ENCODE measurements around the gene CD55. TPM values are rescaled to one million over a fixed set of nuclear protein-coding genes. Genes with fewer than 3 reads are reported as not detected.
A peak's percentile ranks its signal among the peaks of the same experiment; 100 is the strongest.

Gene CD55
- total RNA-seq, 1 experiment from 2014 or later = 17.2 TPM

DNA sequence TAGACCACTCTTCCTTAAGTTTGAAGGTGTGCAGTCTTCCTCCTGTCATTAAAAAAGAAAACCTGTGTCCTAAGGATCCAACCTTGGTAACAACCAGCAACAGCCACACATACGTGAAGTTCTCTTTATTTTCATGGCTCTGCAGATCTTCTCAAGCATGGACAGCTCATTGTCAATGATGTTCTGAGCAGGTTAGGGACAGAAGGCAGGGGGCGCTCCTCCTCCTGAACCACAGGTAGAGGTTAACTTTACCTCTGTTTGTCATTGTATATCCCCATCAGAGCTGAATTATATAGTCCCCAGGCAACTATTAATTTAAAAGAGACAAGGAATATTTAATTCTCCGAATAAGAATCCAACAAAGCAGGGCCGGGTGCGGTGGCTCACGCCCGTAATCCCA is 80.1 kb downstream of the CD55 start:
- Mint-ChIP-seq H3K4me3 (no peak overlapping the region), H3K4me1 (no peaks in the 10 kb centered on the region), H3K9me3 (no peaks in the 10 kb centered on the region), H3K36me3 (no peaks in the 10 kb centered on the region), H3K27me3 (ENCODE audit: low read depth) (no peaks in the 10 kb centered on the region), H3K27ac (no peak overlapping the region)
- ATAC-seq (no peak), DNase-seq (ENCODE audit: low spot score) (peak; percentile 36)
- TF ChIP-seq, protein P1, sequence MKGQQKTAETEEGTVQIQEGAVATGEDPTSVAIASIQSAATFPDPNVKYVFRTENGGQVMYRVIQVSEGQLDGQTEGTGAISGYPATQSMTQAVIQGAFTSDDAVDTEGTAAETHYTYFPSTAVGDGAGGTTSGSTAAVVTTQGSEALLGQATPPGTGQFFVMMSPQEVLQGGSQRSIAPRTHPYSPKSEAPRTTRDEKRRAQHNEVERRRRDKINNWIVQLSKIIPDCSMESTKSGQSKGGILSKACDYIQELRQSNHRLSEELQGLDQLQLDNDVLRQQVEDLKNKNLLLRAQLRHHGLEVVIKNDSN (CRISPR knock-in tag; IDR thresholded peaks at IDR 0.05) = no peak
- TF ChIP-seq, protein P2, sequence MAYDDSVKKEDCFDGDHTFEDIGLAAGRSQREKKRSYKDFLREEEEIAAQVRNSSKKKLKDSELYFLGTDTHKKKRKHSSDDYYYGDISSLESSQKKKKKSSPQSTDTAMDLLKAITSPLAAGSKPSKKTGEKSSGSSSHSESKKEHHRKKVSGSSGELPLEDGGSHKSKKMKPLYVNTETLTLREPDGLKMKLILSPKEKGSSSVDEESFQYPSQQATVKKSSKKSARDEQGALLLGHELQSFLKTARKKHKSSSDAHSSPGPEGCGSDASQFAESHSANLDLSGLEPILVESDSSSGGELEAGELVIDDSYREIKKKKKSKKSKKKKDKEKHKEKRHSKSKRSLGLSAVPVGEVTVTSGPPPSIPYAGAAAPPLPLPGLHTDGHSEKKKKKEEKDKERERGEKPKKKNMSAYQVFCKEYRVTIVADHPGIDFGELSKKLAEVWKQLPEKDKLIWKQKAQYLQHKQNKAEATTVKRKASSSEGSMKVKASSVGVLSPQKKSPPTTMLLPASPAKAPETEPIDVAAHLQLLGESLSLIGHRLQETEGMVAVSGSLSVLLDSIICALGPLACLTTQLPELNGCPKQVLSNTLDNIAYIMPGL (CRISPR knock-in tag; IDR thresholded peaks at IDR 0.05) = no peak
- TF ChIP-seq TEAD4 (CRISPR knock-in tag; IDR thresholded peaks at IDR 0.05) (no peak), CREM (CRISPR knock-in tag; IDR thresholded peaks at IDR 0.05) (no peak), JUN (CRISPR knock-in tag; IDR thresholded peaks at IDR 0.05) (no peak)
- POLR2A ChIA-PET = no interaction called here
- CTCF ChIA-PET = interaction anchor here (0.6 to 3.5 kb wide), 32 partner anchors 11 to 348 kb away, joined by 3 to 11 read pairs (median 5); partner anchors contain the start of genes CD55, CR1, CR2 and PFKFB2

DNA sequence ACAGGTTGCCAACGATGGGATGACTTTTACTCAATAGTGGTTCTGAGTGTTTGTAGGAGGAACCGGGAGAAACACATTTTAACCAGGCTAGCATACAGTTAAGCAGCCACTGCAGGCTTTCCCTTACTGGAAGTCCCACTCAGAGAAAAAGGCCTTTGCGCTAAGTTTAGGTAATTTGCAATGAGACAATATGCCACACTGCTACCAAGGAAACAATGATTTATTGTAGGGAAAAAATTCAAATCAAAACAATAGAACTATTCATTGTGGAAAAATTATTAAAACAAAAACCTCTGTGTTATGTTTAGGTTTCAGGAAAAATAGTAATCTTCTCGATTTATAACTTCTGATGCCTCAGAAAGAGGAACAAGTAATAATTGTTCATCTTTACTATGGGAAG is 81.3 kb downstream of the CD55 start:
- H3K9me3 Mint-ChIP-seq = no peaks in the 10 kb centered on the region
- TF ChIP-seq ESRRA (CRISPR knock-in tag; IDR thresholded peaks at IDR 0.05; ENCODE audit: borderline replicate concordance) (no peak), GRHL2 (CRISPR knock-in tag; IDR thresholded peaks at IDR 0.05; ENCODE audit: insufficient replicate concordance, severe bottlenecking) (no peak), FOXK1 (CRISPR knock-in tag; IDR thresholded peaks at IDR 0.05) (no peak), MYBL2 (CRISPR knock-in tag; IDR thresholded peaks at IDR 0.05) (no peak), GABPB1 (CRISPR knock-in tag; IDR thresholded peaks at IDR 0.05) (no peak), NFATC4 (CRISPR knock-in tag; IDR thresholded peaks at IDR 0.05) (no peak)
- TF ChIP-seq, protein P1 (CRISPR knock-in tag; IDR thresholded peaks at IDR 0.05) = no peak
- TF ChIP-seq, protein P3, sequence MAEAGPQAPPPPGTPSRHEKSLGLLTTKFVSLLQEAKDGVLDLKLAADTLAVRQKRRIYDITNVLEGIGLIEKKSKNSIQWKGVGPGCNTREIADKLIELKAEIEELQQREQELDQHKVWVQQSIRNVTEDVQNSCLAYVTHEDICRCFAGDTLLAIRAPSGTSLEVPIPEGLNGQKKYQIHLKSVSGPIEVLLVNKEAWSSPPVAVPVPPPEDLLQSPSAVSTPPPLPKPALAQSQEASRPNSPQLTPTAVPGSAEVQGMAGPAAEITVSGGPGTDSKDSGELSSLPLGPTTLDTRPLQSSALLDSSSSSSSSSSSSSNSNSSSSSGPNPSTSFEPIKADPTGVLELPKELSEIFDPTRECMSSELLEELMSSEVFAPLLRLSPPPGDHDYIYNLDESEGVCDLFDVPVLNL (CRISPR knock-in tag; IDR thresholded peaks at IDR 0.05; ENCODE audit: borderline replicate concordance, low read depth) = no peak
- TF ChIP-seq, protein P4, sequence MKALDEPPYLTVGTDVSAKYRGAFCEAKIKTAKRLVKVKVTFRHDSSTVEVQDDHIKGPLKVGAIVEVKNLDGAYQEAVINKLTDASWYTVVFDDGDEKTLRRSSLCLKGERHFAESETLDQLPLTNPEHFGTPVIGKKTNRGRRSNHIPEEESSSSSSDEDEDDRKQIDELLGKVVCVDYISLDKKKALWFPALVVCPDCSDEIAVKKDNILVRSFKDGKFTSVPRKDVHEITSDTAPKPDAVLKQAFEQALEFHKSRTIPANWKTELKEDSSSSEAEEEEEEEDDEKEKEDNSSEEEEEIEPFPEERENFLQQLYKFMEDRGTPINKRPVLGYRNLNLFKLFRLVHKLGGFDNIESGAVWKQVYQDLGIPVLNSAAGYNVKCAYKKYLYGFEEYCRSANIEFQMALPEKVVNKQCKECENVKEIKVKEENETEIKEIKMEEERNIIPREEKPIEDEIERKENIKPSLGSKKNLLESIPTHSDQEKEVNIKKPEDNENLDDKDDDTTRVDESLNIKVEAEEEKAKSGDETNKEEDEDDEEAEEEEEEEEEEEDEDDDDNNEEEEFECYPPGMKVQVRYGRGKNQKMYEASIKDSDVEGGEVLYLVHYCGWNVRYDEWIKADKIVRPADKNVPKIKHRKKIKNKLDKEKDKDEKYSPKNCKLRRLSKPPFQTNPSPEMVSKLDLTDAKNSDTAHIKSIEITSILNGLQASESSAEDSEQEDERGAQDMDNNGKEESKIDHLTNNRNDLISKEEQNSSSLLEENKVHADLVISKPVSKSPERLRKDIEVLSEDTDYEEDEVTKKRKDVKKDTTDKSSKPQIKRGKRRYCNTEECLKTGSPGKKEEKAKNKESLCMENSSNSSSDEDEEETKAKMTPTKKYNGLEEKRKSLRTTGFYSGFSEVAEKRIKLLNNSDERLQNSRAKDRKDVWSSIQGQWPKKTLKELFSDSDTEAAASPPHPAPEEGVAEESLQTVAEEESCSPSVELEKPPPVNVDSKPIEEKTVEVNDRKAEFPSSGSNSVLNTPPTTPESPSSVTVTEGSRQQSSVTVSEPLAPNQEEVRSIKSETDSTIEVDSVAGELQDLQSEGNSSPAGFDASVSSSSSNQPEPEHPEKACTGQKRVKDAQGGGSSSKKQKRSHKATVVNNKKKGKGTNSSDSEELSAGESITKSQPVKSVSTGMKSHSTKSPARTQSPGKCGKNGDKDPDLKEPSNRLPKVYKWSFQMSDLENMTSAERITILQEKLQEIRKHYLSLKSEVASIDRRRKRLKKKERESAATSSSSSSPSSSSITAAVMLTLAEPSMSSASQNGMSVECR (CRISPR knock-in tag; IDR thresholded peaks at IDR 0.05; ENCODE audit: borderline replicate concordance) = no peak
- TF ChIP-seq, protein P5, sequence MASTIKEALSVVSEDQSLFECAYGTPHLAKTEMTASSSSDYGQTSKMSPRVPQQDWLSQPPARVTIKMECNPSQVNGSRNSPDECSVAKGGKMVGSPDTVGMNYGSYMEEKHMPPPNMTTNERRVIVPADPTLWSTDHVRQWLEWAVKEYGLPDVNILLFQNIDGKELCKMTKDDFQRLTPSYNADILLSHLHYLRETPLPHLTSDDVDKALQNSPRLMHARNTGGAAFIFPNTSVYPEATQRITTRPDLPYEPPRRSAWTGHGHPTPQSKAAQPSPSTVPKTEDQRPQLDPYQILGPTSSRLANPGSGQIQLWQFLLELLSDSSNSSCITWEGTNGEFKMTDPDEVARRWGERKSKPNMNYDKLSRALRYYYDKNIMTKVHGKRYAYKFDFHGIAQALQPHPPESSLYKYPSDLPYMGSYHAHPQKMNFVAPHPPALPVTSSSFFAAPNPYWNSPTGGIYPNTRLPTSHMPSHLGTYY (CRISPR knock-in tag; IDR thresholded peaks at IDR 0.05) = no peak
- TF ChIP-seq, protein P6, sequence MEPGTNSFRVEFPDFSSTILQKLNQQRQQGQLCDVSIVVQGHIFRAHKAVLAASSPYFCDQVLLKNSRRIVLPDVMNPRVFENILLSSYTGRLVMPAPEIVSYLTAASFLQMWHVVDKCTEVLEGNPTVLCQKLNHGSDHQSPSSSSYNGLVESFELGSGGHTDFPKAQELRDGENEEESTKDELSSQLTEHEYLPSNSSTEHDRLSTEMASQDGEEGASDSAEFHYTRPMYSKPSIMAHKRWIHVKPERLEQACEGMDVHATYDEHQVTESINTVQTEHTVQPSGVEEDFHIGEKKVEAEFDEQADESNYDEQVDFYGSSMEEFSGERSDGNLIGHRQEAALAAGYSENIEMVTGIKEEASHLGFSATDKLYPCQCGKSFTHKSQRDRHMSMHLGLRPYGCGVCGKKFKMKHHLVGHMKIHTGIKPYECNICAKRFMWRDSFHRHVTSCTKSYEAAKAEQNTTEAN (CRISPR knock-in tag; IDR thresholded peaks at IDR 0.05) = no peak
- TF ChIP-seq, protein P7, sequence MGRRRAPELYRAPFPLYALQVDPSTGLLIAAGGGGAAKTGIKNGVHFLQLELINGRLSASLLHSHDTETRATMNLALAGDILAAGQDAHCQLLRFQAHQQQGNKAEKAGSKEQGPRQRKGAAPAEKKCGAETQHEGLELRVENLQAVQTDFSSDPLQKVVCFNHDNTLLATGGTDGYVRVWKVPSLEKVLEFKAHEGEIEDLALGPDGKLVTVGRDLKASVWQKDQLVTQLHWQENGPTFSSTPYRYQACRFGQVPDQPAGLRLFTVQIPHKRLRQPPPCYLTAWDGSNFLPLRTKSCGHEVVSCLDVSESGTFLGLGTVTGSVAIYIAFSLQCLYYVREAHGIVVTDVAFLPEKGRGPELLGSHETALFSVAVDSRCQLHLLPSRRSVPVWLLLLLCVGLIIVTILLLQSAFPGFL (CRISPR knock-in tag; IDR thresholded peaks at IDR 0.05; ENCODE audit: borderline replicate concordance) = no peak
- ChIA-PET POLR2A (interaction anchor here (0.6 kb wide), 1 partner anchor 197 kb away, joined by 3 read pairs; no protein-coding TSS in a partner anchor), CTCF (interaction anchor here (0.6 to 3.5 kb wide), 6 partner anchors 21 to 369 kb away, joined by 3 to 11 read pairs (median 3); partner anchors contain the start of gene CR1)
- no peaks in the 10 kb centered on the region for H3K4me1 Mint-ChIP-seq
- no peaks in the 10 kb centered on the region for H3K36me3 Mint-ChIP-seq
- DNase-seq (ENCODE audit: low spot score) (no peak), ATAC-seq (no peak)
- H3K27ac Mint-ChIP-seq = no peak overlapping the region
- H3K27me3 Mint-ChIP-seq (ENCODE audit: low read depth) = no peaks in the 10 kb centered on the region
- H3K4me3 Mint-ChIP-seq = no peak overlapping the region

Measured in WTC11 (cell line).